ENCODE results near the gene DHRS7C.
"Not testable (repeated sequence)": the region's sequence is repeated elsewhere in the genome, so short reads cannot be mapped to it uniquely, and the experiment has no call there.

Gene DHRS7C

DNA sequence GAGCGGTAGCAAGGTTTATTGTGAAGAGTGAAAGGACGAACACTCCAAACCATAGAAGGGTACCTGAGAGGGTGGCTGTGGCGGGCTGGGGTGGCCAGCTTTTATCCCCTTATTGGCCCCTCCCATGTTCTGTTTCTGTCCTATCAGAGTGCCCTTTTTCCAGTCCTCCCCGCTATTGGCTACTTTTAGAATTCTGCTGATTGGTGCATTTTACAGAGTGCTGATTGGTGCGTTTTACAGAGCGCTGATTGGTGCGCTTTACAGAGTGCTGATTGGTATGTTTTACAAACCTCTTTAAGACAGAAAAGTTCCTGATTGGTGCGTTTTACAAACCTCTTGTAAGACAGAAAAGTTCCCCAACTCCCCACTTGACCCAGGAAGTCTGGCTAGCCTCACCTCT is 18.0 kb upstream of the DHRS7C start:
- no peak for DNase-seq

DNA sequence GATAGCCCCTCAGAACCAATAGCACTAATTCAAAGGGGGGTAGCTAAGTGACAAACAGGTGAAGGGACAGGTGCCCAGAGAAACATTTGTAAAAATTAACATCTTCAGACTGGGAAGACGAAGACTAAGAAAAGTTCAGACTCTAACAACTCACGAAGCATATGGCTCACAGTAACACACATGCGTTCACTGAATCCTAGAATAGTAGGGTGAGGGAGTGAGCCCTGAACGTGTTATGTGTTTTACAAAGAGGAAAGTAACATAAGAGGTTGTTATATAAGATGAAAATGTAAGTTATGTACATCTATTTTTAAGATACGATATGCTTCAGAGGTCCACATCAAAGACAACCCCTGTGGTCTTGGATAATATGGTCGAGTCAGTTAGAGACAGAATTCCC is 15.3 kb upstream of the DHRS7C start:
- no peak for DNase-seq

GRCh38 chr17:9805769-9806168 is 14.4 kb upstream of the DHRS7C start:
- DNase-seq = no peak

- DNase-seq = no peak
These were observed 11.3 kb upstream of the DHRS7C start for GRCh38 chr17:9802697-9803096.

- no peak for DNase-seq
These were observed 10.9 kb upstream of the DHRS7C start for GRCh38 chr17:9802294-9802693.

DNA sequence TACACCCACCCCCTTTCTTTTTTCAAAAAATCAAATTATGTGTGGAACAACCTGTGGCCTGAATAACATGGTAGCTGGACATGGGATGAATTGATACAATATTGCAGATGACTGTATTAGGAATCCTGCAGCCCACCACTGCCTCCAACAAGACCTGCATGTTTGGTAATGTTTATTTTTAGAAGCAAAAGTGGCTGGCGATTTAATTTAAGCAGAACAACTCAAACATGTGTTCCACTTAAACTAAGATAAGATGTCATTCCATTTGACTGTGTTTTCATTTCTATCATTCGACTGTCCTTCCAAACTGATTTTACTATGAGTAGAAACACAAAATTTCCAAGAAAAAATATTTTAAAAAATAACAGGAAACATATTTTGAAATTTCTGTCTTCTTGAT is 10.1 kb upstream of the DHRS7C start:
- DNase-seq = no peak

DNA sequence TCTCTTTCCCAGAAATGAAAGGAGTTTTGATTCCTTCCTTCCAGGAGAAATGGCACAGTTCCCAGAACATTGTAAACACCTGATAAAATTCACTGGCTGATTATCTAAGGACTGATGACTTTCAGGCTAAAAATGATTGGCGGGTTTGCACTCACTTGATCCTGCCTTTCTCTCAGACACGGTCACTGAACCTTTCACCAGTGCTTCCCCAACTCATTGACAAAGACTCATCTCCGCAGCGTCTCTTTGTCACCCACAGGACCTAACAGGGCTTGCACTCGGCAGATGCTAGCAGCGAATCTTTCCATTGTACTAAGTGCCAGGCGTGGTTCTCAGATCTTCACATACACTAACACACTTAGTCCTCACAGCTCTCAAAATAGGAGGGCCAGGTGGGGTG is 7.3 kb upstream of the DHRS7C start:
- no peak for DNase-seq

GRCh38 chr17:9798008-9798407 is 6.6 kb upstream of the DHRS7C start:
- DNase-seq = no peak

DNA sequence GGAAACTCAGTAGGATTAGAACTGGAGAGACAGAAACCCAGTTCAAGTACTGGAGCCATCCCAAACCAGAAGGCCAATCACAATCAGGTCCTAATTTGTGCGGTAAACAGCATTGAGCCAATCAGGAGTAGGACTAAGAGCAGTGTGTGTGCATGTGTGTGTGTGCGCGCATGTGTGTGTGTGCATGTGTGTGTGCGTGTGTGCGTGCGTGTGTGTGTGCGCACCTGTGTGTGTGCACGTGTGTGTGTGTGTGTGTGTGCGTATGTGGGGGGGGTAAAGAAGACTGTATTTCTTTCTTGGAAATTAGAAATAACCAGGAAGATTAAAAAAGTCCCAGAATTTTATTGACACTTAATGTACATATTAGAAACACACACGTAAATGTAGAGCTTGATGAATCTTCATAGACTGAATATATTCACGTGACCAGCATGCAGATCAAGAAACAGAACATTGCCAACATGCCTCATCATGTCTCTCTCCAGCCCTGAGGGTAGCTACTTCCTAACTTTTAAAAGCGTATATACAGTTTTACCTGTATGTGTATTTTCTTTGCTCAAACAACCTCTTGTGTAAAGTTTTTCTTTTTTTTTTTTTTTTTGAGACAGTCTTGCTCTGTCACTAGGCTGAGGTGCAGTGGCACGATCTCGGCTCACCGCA is 919 bp upstream of the DHRS7C start:
- no peak for DNase-seq

- DNase-seq = no peak
These were observed 1.1 kb downstream of the DHRS7C start for GRCh38 chr17:9790316-9790715.

GRCh38 chr17:9788601-9789000 is 2.8 kb downstream of the DHRS7C start:
- DNase-seq = no peak

DNA sequence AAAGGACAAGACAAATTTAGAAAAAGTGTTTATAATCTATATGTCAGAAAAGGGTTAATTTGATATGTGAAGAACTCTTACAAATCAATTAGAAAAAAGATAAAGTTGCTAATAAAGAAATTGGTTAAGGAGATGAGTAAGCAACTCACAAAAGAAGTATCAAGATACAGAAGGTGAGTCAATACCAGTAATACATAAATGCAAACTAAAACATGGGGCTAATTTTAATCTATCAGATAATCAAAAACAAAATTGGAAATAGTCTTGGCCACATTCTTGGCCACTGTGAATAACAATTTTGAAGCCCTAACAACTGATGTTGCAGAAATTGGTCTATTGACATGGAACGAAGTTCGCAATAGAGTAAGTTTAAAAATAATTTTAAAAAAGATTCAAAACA is 6.8 kb downstream of the DHRS7C start:
- no peak for DNase-seq

DNA sequence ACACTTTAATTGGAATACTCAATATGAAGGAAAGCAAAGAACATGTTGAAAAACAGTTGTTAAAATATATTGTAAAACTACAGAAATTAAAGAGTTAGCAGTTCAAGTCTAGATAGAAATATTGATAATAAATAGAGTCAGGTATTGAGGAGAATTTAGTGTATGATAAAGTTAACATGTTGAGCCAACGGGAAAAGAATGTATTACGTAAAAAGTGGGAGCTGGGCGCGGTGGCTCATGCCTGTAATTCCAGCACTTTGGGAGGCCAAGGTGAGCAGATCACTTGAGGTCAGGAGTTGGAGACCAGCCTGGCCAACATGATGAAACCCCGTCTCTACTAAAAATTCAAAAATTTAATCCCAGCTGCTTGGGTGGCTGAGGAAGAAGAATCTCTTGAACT is 7.9 kb downstream of the DHRS7C start:
- not testable (repeated sequence) for DNase-seq

- no peak for DNase-seq
These were observed 8.3 kb downstream of the DHRS7C start for GRCh38 chr17:9783050-9783449.

- no peak for DNase-seq
These were observed 10.8 kb downstream of the DHRS7C start for GRCh38 chr17:9780552-9780951.

DNA sequence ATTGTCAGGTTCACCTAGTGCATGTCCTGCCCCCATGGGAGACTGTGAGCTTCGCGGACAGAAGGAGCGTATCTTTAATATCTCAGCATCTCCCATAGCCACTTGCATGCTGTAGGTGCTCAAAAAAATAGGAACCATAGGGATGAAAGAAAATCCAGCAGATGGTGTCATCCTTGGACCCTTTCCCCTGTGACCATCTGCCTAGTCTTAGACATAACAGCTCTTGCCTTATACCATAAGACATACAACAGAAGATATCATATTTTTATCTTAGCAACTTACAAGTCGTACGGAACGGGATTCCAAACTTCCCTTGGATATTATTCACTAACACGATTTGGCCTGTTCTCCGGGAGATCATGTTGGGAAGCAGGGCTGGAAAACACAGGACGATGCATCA is 14.5 kb downstream of the DHRS7C start:
- no peak for DNase-seq

DNA sequence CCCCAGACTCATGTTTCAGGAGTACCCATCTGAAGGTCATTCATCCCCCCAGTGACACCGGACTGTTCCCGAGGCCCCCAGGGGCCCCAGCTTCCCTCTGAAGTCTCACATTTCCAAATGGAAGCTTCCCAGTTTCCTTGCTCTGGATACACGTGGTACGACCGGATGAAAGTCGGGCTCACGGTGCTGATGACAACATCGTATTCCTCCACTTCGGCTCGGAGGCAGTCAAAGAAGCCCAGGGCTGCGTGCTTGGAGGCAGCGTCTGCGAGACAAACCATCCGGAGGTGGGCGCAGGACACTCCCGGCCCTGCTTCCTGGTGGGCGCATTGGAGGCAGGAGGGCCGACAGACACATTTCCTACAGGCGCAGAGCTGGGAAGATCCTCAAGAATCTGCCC is 18.7 kb downstream of the DHRS7C start:
- DNase-seq = no peak

- DNase-seq = no peak
These were observed 19.9 kb downstream of the DHRS7C start for GRCh38 chr17:9771465-9771864.

GRCh38 chr17:9769036-9769695 is 22.2 kb downstream of the DHRS7C start:
- no peak for DNase-seq

DNA sequence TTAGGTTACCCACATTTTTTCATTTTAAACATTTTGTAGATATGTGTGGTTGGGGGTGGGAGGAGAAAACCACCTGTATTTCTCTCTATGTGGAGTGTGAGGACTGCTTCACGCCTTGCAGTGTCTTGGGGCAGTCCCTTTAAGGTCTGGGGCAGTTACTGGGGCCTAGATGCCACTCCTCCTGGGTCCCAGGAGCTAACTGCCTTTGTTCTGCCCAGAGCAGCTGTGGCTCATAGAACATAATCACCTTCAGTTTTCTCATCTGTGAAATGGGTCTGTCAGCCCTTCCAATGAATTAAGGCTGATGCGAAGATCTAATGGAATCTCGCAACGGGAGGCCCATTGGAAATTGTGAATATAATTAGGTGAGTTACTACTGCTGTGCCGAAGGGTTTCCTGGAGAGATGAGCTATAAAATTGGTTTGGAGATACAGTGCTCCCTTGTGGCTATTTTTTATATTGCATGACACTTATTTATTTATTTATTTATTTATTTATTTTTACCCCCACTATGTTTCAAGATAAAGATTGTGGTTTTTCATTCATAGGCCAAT is 22.9 kb downstream of the DHRS7C start:
- peak; percentile 69 for DNase-seq

DNA sequence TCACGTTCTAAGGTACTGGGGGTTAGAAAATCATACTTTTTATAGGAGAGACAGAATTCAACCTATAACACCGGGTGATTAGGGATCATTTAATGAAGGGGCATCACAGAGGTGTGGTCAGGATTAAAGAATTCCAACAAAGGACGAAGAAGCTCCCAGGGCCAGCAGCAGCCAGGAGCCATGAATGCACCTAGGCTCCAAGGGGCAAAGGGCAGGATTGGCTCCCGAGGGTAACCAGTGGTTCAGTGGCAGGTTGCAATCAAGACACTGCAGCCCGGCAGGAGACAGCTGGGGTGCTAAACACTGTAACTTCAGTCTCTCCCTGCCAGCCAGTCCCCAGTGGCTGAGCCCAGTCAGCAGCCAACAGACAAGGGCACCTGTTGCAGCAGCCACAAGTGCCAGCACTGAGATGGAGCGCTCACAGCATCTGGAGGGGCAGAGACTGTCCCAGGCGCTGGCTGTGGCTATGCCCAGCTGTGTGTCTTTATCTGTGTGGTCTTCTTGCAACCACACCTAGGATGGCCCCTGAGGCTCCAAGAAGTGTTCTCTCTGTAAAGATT is 23.9 kb downstream of the DHRS7C start:
- DNase-seq = no peak

GRCh38 chr17:9766970-9767369 is 24.4 kb downstream of the DHRS7C start:
- DNase-seq = no peak

- DNase-seq = no peak
These were observed 26.1 kb downstream of the DHRS7C start for GRCh38 chr17:9765322-9765721.

GRCh38 chr17:9763643-9764042 is 27.7 kb downstream of the DHRS7C start:
- no peak for DNase-seq

Measured in NCI-H82 (cell line).